Thyroid gland (tissue), 4 donors: ENCODE measurements around the gene PTPRE.
A peak's percentile ranks its signal among the peaks of the same experiment; 100 is the strongest.

Source experiments
- POLR2A ChIP-seq, 2 donors: fragments of 450-650 bp; IDR thresholded peaks; one replicate each; pipeline ENCODE4 v1.6.1; 2017; ENCODE audit warnings: antibody characterized with exemption in 2 of 2, mild to moderate bottlenecking in 2 of 2, moderate library complexity in 1 of 2
- TF ChIP-seq, protein P1 (sequence below), 6 experiments: fragments of 200-600 bp in 3 of 6; fragments of 450-650 bp in 3 of 6; sonication (generic) in 3 of 6; IDR thresholded peaks; one replicate each; pipeline ENCODE4 v1.5.1; 2016 to 2019; ENCODE audit warnings: antibody characterized with exemption in 6 of 6, mild to moderate bottlenecking in 2 of 6, inconsistent platforms in 1 of 6, moderate library complexity in 1 of 6

DNA sequence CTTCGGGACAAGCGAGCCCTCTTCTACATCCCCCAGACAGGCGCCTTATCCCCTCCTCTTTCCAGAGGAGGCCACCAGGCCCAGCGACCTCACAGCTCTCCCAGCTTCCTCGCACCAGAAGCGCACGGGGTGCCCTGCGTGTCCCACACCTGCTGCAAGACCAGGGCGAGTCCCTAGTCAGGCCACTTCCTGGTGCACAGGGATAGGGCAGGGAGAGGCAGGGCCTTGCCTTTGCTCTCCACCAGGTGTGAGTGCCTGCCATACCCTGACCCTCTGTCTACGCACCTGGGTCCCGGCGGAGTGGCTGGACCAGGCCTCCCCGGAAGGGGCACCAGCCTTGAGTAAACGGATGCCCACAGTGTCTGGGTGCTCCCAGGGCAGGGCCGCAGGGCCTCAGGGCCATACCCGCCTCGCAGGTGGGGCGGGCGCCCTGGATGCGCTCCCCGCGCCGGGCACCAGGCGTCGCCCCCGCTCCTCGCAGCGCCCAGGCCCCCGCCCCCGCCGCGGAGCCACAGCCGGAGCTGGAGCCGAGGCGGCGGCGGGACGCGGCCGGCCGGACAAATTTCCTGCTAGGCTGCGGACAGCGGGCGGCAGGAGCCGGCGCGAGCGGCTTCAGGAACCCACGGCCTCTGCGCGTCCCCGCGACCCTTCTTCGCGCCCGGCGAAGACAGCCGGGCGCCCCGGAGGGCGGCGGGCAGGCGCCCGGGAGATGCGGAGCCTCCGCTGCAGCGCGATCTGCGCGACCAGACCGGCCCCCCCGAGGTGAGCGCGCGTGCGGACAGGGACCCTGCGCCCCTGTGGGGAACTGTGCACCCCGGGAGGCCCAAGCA is at the start of gene PTPRE:
- TF ChIP-seq POLR2A (IDR thresholded peaks at IDR 0.05): no peak
- TF ChIP-seq, protein P1, sequence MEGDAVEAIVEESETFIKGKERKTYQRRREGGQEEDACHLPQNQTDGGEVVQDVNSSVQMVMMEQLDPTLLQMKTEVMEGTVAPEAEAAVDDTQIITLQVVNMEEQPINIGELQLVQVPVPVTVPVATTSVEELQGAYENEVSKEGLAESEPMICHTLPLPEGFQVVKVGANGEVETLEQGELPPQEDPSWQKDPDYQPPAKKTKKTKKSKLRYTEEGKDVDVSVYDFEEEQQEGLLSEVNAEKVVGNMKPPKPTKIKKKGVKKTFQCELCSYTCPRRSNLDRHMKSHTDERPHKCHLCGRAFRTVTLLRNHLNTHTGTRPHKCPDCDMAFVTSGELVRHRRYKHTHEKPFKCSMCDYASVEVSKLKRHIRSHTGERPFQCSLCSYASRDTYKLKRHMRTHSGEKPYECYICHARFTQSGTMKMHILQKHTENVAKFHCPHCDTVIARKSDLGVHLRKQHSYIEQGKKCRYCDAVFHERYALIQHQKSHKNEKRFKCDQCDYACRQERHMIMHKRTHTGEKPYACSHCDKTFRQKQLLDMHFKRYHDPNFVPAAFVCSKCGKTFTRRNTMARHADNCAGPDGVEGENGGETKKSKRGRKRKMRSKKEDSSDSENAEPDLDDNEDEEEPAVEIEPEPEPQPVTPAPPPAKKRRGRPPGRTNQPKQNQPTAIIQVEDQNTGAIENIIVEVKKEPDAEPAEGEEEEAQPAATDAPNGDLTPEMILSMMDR (IDR thresholded peaks at IDR 0.05): peak; percentile 12 to 95 (median 54)
